Measurements from ENCODE around the gene CCDC192. TPM values are rescaled to one million over a fixed set of nuclear protein-coding genes. Genes with fewer than 3 reads are reported as not detected.
A peak's percentile ranks its signal among the peaks of the same experiment; 100 is the strongest.

The CCDC192 gene
- polyA plus RNA-seq, 4 donors: 0.07 to 0.49 TPM; not detected in 2

GRCh38 chr5:127976525-127976924, 273.3 kb downstream of the CCDC192 start:
- no peaks in the 10 kb centered on the region for H3K36me3 ChIP-seq (ENCODE audit: control insufficient read depth in 3 of 3, insufficient read depth in 2 of 3, low read depth in 1 of 3, low read length in 3 of 3)
- FAIRE-seq (no peak), DNase-seq (no peak)
- 85 to 90% (median 86%) methylated on average over 4 of the region's 4 CpGs for WGBS, 3 donors
- no peak overlapping the region for H3K4me3 ChIP-seq (ENCODE audit: low read depth in 1 of 3, low read length in 3 of 3)
- H3K27ac ChIP-seq (ENCODE audit: low read depth in 1 of 3, low read length in 2 of 3): no peak overlapping the region
- H3K27me3 ChIP-seq (ENCODE audit: control insufficient read depth in 3 of 3, insufficient read depth in 3 of 3, low read length in 3 of 3): no peaks in the 10 kb centered on the region
- H3K9me3 ChIP-seq (ENCODE audit: control insufficient read depth in 2 of 2, insufficient read depth in 1 of 2, low read depth in 1 of 2, low read length in 1 of 2): no peaks in the 10 kb centered on the region
- H3K4me1 ChIP-seq (ENCODE audit: control insufficient read depth in 3 of 3, insufficient read depth in 2 of 3, low read depth in 1 of 3, low read length in 2 of 3): peaks cover 0 to 7% (median 3%) of the 10 kb centered on the region in 3 donors

- Histone ChIP-seq H3K36me3 (ENCODE audit: control insufficient read depth in 3 of 3, insufficient read depth in 2 of 3, low read depth in 1 of 3, low read length in 3 of 3) (no peaks in the 10 kb centered on the region), H3K4me3 (ENCODE audit: low read depth in 1 of 3, low read length in 3 of 3) (no peak overlapping the region), H3K27ac (ENCODE audit: low read depth in 1 of 3, low read length in 2 of 3) (no peak overlapping the region), H3K9me3 (ENCODE audit: control insufficient read depth in 2 of 2, insufficient read depth in 1 of 2, low read depth in 1 of 2, low read length in 1 of 2) (no peaks in the 10 kb centered on the region), H3K27me3 (ENCODE audit: control insufficient read depth in 3 of 3, insufficient read depth in 3 of 3, low read length in 3 of 3) (no peaks in the 10 kb centered on the region), H3K4me1 (ENCODE audit: control insufficient read depth in 3 of 3, insufficient read depth in 2 of 3, low read depth in 1 of 3, low read length in 2 of 3) (peaks cover 0 to 7% (median 3%) of the 10 kb centered on the region in 3 donors)
- FAIRE-seq: no peak
- no peak for DNase-seq
- 69 to 75% (median 71%) methylated on average over 5 of the region's 5 CpGs for WGBS, 3 donors
Observed at GRCh38 chr5:127976991-127977717, 274.0 kb downstream of the CCDC192 start.

- DNase-seq: peak; percentile 36 to 45
- Histone ChIP-seq H3K27ac (ENCODE audit: low read depth in 1 of 3, low read length in 2 of 3) (no peak overlapping the region), H3K27me3 (ENCODE audit: control insufficient read depth in 3 of 3, insufficient read depth in 3 of 3, low read length in 3 of 3) (no peaks in the 10 kb centered on the region), H3K4me3 (ENCODE audit: low read depth in 1 of 3, low read length in 3 of 3) (no peak overlapping the region), H3K4me1 (ENCODE audit: control insufficient read depth in 3 of 3, insufficient read depth in 2 of 3, low read depth in 1 of 3, low read length in 2 of 3) (peaks cover 0 to 7% (median 3%) of the 10 kb centered on the region in 3 donors), H3K9me3 (ENCODE audit: control insufficient read depth in 2 of 2, insufficient read depth in 1 of 2, low read depth in 1 of 2, low read length in 1 of 2) (no peaks in the 10 kb centered on the region), H3K36me3 (ENCODE audit: control insufficient read depth in 3 of 3, insufficient read depth in 2 of 3, low read depth in 1 of 3, low read length in 3 of 3) (no peaks in the 10 kb centered on the region)
- no peak for FAIRE-seq
- 40 to 77% (median 62%) methylated on average over 5 of the region's 5 CpGs for WGBS, 3 donors
Observed at GRCh38 chr5:127978738-127979300, 275.6 kb downstream of the CCDC192 start.

- Histone ChIP-seq H3K27ac (ENCODE audit: low read depth in 1 of 3, low read length in 2 of 3) (no peak overlapping the region), H3K36me3 (ENCODE audit: control insufficient read depth in 3 of 3, insufficient read depth in 2 of 3, low read depth in 1 of 3, low read length in 3 of 3) (no peaks in the 10 kb centered on the region)
Observed at GRCh38 chr5:127979475-127979874, 276.3 kb downstream of the CCDC192 start.

GRCh38 chr5:127980843-127981242, 277.7 kb downstream of the CCDC192 start:
- peaks cover 0 to 7% (median 3%) of the 10 kb centered on the region in 3 donors for H3K4me1 ChIP-seq (ENCODE audit: control insufficient read depth in 3 of 3, insufficient read depth in 2 of 3, low read depth in 1 of 3, low read length in 2 of 3)
- H3K27me3 ChIP-seq (ENCODE audit: control insufficient read depth in 3 of 3, insufficient read depth in 3 of 3, low read length in 3 of 3): no peaks in the 10 kb centered on the region
- H3K27ac ChIP-seq (ENCODE audit: low read depth in 1 of 3, low read length in 2 of 3): no peak overlapping the region
- no peak overlapping the region for H3K4me3 ChIP-seq (ENCODE audit: low read depth in 1 of 3, low read length in 3 of 3)
- no peaks in the 10 kb centered on the region for H3K9me3 ChIP-seq (ENCODE audit: control insufficient read depth in 2 of 2, insufficient read depth in 1 of 2, low read depth in 1 of 2, low read length in 1 of 2)
- no peak for FAIRE-seq
- DNase-seq: no peak
- H3K36me3 ChIP-seq (ENCODE audit: control insufficient read depth in 3 of 3, insufficient read depth in 2 of 3, low read depth in 1 of 3, low read length in 3 of 3): no peaks in the 10 kb centered on the region

More at GRCh38 chr5:127979475-127979874, 276.3 kb downstream of the CCDC192 start:
- DNase-seq (no peak), FAIRE-seq (no peak)
- no peaks in the 10 kb centered on the region for H3K27me3 ChIP-seq (ENCODE audit: control insufficient read depth in 3 of 3, insufficient read depth in 3 of 3, low read length in 3 of 3)
- peaks cover 0 to 7% (median 3%) of the 10 kb centered on the region in 3 donors for H3K4me1 ChIP-seq (ENCODE audit: control insufficient read depth in 3 of 3, insufficient read depth in 2 of 3, low read depth in 1 of 3, low read length in 2 of 3)
- no peak overlapping the region for H3K4me3 ChIP-seq (ENCODE audit: low read depth in 1 of 3, low read length in 3 of 3)
- no peaks in the 10 kb centered on the region for H3K9me3 ChIP-seq (ENCODE audit: control insufficient read depth in 2 of 2, insufficient read depth in 1 of 2, low read depth in 1 of 2, low read length in 1 of 2)

GRCh38 chr5:127981498-127981897, 278.3 kb downstream of the CCDC192 start:
- Histone ChIP-seq H3K9me3 (ENCODE audit: control insufficient read depth in 2 of 2, insufficient read depth in 1 of 2, low read depth in 1 of 2, low read length in 1 of 2) (no peaks in the 10 kb centered on the region), H3K36me3 (ENCODE audit: control insufficient read depth in 3 of 3, insufficient read depth in 2 of 3, low read depth in 1 of 3, low read length in 3 of 3) (no peaks in the 10 kb centered on the region), H3K4me1 (ENCODE audit: control insufficient read depth in 3 of 3, insufficient read depth in 2 of 3, low read depth in 1 of 3, low read length in 2 of 3) (peaks cover 0 to 7% (median 3%) of the 10 kb centered on the region in 3 donors), H3K4me3 (ENCODE audit: low read depth in 1 of 3, low read length in 3 of 3) (no peak overlapping the region), H3K27me3 (ENCODE audit: control insufficient read depth in 3 of 3, insufficient read depth in 3 of 3, low read length in 3 of 3) (no peaks in the 10 kb centered on the region), H3K27ac (ENCODE audit: low read depth in 1 of 3, low read length in 2 of 3) (no peak overlapping the region)
- DNase-seq: no peak
- 79 to 86% (median 85%) methylated on average over 4 of the region's 4 CpGs for WGBS, 3 donors
- no peak for FAIRE-seq

- 97 to 100% (median 98%) methylated on average over 7 of the region's 7 CpGs for WGBS, 3 donors
- Histone ChIP-seq H3K27me3 (ENCODE audit: control insufficient read depth in 3 of 3, insufficient read depth in 3 of 3, low read length in 3 of 3) (no peaks in the 10 kb centered on the region), H3K9me3 (ENCODE audit: control insufficient read depth in 2 of 2, insufficient read depth in 1 of 2, low read depth in 1 of 2, low read length in 1 of 2) (no peaks in the 10 kb centered on the region), H3K27ac (ENCODE audit: low read depth in 1 of 3, low read length in 2 of 3) (no peak overlapping the region), H3K4me3 (ENCODE audit: low read depth in 1 of 3, low read length in 3 of 3) (no peak overlapping the region), H3K4me1 (ENCODE audit: control insufficient read depth in 3 of 3, insufficient read depth in 2 of 3, low read depth in 1 of 3, low read length in 2 of 3) (peaks cover 0 to 5% (median 0%) of the 10 kb centered on the region in 3 donors), H3K36me3 (ENCODE audit: control insufficient read depth in 3 of 3, insufficient read depth in 2 of 3, low read depth in 1 of 3, low read length in 3 of 3) (no peaks in the 10 kb centered on the region)
- DNase-seq (no peak), FAIRE-seq (no peak)
Observed at GRCh38 chr5:127985811-127986325, 282.7 kb downstream of the CCDC192 start.

GRCh38 chr5:127987354-127988145, 284.4 kb downstream of the CCDC192 start:
- 92 to 94% (median 93%) methylated on average over 2 of the region's 2 CpGs for WGBS, 3 donors
- H3K36me3 ChIP-seq (ENCODE audit: control insufficient read depth in 3 of 3, insufficient read depth in 2 of 3, low read depth in 1 of 3, low read length in 3 of 3): no peaks in the 10 kb centered on the region
- DNase-seq (no peak), FAIRE-seq (no peak)
- H3K27ac ChIP-seq (ENCODE audit: low read depth in 1 of 3, low read length in 2 of 3): no peak overlapping the region
- H3K27me3 ChIP-seq (ENCODE audit: control insufficient read depth in 3 of 3, insufficient read depth in 3 of 3, low read length in 3 of 3): no peaks in the 10 kb centered on the region
- no peak overlapping the region for H3K4me3 ChIP-seq (ENCODE audit: low read depth in 1 of 3, low read length in 3 of 3)
- H3K4me1 ChIP-seq (ENCODE audit: control insufficient read depth in 3 of 3, insufficient read depth in 2 of 3, low read depth in 1 of 3, low read length in 2 of 3): peaks cover 0 to 5% (median 0%) of the 10 kb centered on the region in 3 donors
- no peaks in the 10 kb centered on the region for H3K9me3 ChIP-seq (ENCODE audit: control insufficient read depth in 2 of 2, insufficient read depth in 1 of 2, low read depth in 1 of 2, low read length in 1 of 2)

Data from small intestine (tissue), 7 donors.